Right lobe of liver (tissue), 6 donors: ENCODE data around the gene MYDGF. TPM values are rescaled to one million over a fixed set of nuclear protein-coding genes. Genes with fewer than 3 reads are reported as not detected.
A peak's percentile ranks its signal among the peaks of the same experiment; 100 is the strongest.

Source experiments
- ATAC-seq, 4 donors: fragments of 200-7000 bp; cut with Tn5 transposase; one replicate each; pipeline ENCODE4 v1.9.1; 2020; ENCODE audit warnings: mild to moderate bottlenecking in 4 of 4, moderate library complexity in 4 of 4
- DNase-seq, 3 donors: peaks; one replicate each; pipeline ENCODE4 v3.0.0-alpha.2; 2020
- H3K27ac ChIP-seq, 3 donors: fragments of 200-600 bp; one replicate each; pipeline ENCODE4 v1.8.0; 2022
- H3K27me3 ChIP-seq, 2 donors: fragments of 200-600 bp; one replicate each; pipeline ENCODE4 v1.8.0; 2022
- H3K36me3 ChIP-seq, 4 donors: fragments of 200-600 bp; sonication (generic) in 1 of 4; one replicate each; pipeline versions ENCODE4 v1.5.1 to v1.8.0; 2017 to 2022; ENCODE audit warnings: control low read depth in 1 of 4
- H3K4me1 ChIP-seq, 4 donors: fragments of 200-600 bp; sonication (generic) in 1 of 4; one replicate each; pipeline versions ENCODE4 v1.5.1 to v1.8.0; 2017 to 2022; ENCODE audit warnings: control low read depth in 1 of 4
- H3K4me3 ChIP-seq, 3 donors: fragments of 200-600 bp; one replicate each; pipeline ENCODE4 v1.8.0; 2022
- H3K9me3 ChIP-seq, 4 donors: fragments of 200-600 bp; sonication (generic) in 1 of 4; one replicate each; pipeline versions ENCODE4 v1.5.1 to v1.8.0; 2017 to 2022; ENCODE audit warnings: control low read depth in 1 of 4
- CTCF ChIP-seq, 4 donors: fragments of 200-600 bp in 3 of 4; fragments of 450-650 bp in 1 of 4; IDR thresholded peaks; one replicate each; pipeline versions ENCODE4 v1.5.1 to v1.8.0; 2016 to 2022; ENCODE audit warnings: antibody characterized with exemption in 4 of 4, mild to moderate bottlenecking in 2 of 4
- POLR2A ChIP-seq: fragments of 450-650 bp; IDR thresholded peaks from one replicate; pipeline ENCODE4 v1.6.1; 2017; ENCODE audit warnings: antibody characterized with exemption, mild to moderate bottlenecking
- WGBS: methylation state at CpG from one replicate; pipeline ENCODE4 v1.1.6; 2018; ENCODE audit warnings: low coverage, low lambda C conversion rate; ENCODE audit not compliant: insufficient coverage; ENCODE audit errors: missing lambda C conversion rate; 5-methylcytosine and 5-hydroxymethylcytosine counted together
- intact Hi-C, 2 donors: fragments of 100-400 bp; cut with DNase I; formaldehyde crosslinking; loops; one replicate each; pipeline versions ENCODE4 v1.11.2 to v1.14.1; 2022
- total RNA-seq, 6 experiments: library from RNA; depleted of rRNA in 2 of 6; stranded (reverse); fragments of >200 nt in 2 of 6; fragmentation: NEBNext Ultra II Directional in 3 of 6; extraction: Animal tissue kit (Norgen Biotek cat#: 25700) in 3 of 6; gene quantifications; one replicate each; pipeline versions ENCODE4 v1.1.0 to v1.2.4, GENCODE V29; 2016 to 2023
- donor health status: DM: no; HTN: yes; CAD: no.
- donor health status: DM: no; HTN: no; CAD: no.
- donor health status: DM: no; HTN: no; CAD: no.
- donor health status: DM: no; HTN: yes; CAD: no.
- donor health status: DM: no; HTN: yes; CAD: no.

Gene MYDGF
- total RNA-seq, 6 experiments from 2014 or later, result 58.2 to 98.7 (median 72.2) TPM

- WGBS, result 90% methylated on average over 2 of the region's 8 CpGs
- no peak for DNase-seq
- TF ChIP-seq POLR2A, result no peak
- H3K4me3 ChIP-seq, result no peak overlapping the region
- no peak for ATAC-seq
- H3K9me3 ChIP-seq, result no peaks in the 10 kb centered on the region
- intact Hi-C loops, result no loop called here
- peaks cover 0 to 38% (median 16%) of the 10 kb centered on the region in 4 donors for H3K36me3 ChIP-seq
- peak overlapping the region; percentile 88 to 99 (median 92) for H3K27ac ChIP-seq
- no peaks in the 10 kb centered on the region for H3K27me3 ChIP-seq
- peaks cover 0 to 97% (median 48%) of the 10 kb centered on the region in 4 donors for H3K4me1 ChIP-seq
Observed at GRCh38 chr19:4711211-4711610, 41.1 kb upstream of the MYDGF start.

- Histone ChIP-seq H3K27me3 (no peaks in the 10 kb centered on the region), H3K4me1 (peaks cover 0 to 97% (median 47%) of the 10 kb centered on the region in 4 donors), H3K9me3 (no peaks in the 10 kb centered on the region), H3K4me3 (no peak overlapping the region), H3K27ac (peak overlapping the region; percentile 88 to 99 (median 92)), H3K36me3 (peaks cover 0 to 38% (median 16%) of the 10 kb centered on the region in 4 donors)
- WGBS, result no CpG with 5 or more reads among the region's 16 CpGs
- TF ChIP-seq CTCF (IDR thresholded peaks at IDR 0.05), result no peak
- no peak for TF ChIP-seq POLR2A
- DNase-seq, result no peak
- no peak for ATAC-seq
- intact Hi-C loops, result no loop called here
Observed at GRCh38 chr19:4710281-4710600, 40.1 kb upstream of the MYDGF start.

GRCh38 chr19:4709440-4710280, 39.5 kb upstream of the MYDGF start:
- Histone ChIP-seq H3K9me3 (no peaks in the 10 kb centered on the region), H3K36me3 (peaks cover 0 to 38% (median 16%) of the 10 kb centered on the region in 4 donors), H3K27me3 (no peaks in the 10 kb centered on the region), H3K27ac (peak overlapping the region; percentile 88 to 99 (median 92)), H3K4me3 (no peak overlapping the region), H3K4me1 (peaks cover 0 to 97% (median 47%) of the 10 kb centered on the region in 4 donors)
- no peak for TF ChIP-seq POLR2A
- no peak for TF ChIP-seq CTCF (IDR thresholded peaks at IDR 0.05)
- DNase-seq (peak; percentile 79 to 92 (median 91)), ATAC-seq (peak; percentile 36 to 63 (median 54))
- intact Hi-C loops, result no loop called here
- 20% methylated on average over 11 of the region's 20 CpGs for WGBS

- no peaks in the 10 kb centered on the region for H3K27me3 ChIP-seq
- intact Hi-C loops, result no loop called here
- DNase-seq, result peak; percentile 73 to 93 (median 89)
- peaks cover 0 to 86% (median 43%) of the 10 kb centered on the region in 4 donors for H3K4me1 ChIP-seq
- H3K27ac ChIP-seq, result peak overlapping the region; percentile 77 to 99 (median 92)
- H3K36me3 ChIP-seq, result peaks cover 0 to 38% (median 17%) of the 10 kb centered on the region in 4 donors
- no peaks in the 10 kb centered on the region for H3K9me3 ChIP-seq
- H3K4me3 ChIP-seq, result no peak overlapping the region
- TF ChIP-seq CTCF (IDR thresholded peaks at IDR 0.05), result no peak
- TF ChIP-seq POLR2A, result no peak
- WGBS, result 26% methylated on average over 9 of the region's 10 CpGs
- ATAC-seq, result peak; percentile 45 to 67 (median 53)
Observed at GRCh38 chr19:4707956-4708650, 38.0 kb upstream of the MYDGF start.

GRCh38 chr19:4707322-4707721, 37.2 kb upstream of the MYDGF start:
- Histone ChIP-seq H3K36me3 (peaks cover 0 to 36% (median 13%) of the 10 kb centered on the region in 4 donors), H3K4me3 (no peak overlapping the region), H3K27ac (peak overlapping the region; percentile 77 to 99 (median 92)), H3K27me3 (no peaks in the 10 kb centered on the region), H3K4me1 (peaks cover 0 to 78% (median 39%) of the 10 kb centered on the region in 4 donors), H3K9me3 (no peaks in the 10 kb centered on the region)
- TF ChIP-seq CTCF (IDR thresholded peaks at IDR 0.05) (no peak), POLR2A (no peak)
- ATAC-seq, result no peak
- DNase-seq, result no peak
- intact Hi-C loops, result no loop called here
- WGBS, result 56% methylated on average over 4 of the region's 12 CpGs
